M059J (cell line): ENCODE data around the gene PTPN22. TPM values are rescaled to one million over a fixed set of nuclear protein-coding genes. Genes with fewer than 3 reads are reported as not detected.

ENCODE experiments used
- DNase-seq: peaks from one replicate; pipeline ENCODE4 v3.0.0-alpha.2; 2012; ENCODE audit warnings: low read depth
- total RNA-seq: library from RNA; depleted of rRNA; stranded (reverse); fragments of >200 nt; shearing (Covaris generic); gene quantifications from 2 replicates; pipeline ENCODE4 v1.2.3, GENCODE V29; 2014; rRNA removed

PTPN22 gene
- 1.7 and 1.9 TPM in 2 replicates for total RNA-seq

DNA sequence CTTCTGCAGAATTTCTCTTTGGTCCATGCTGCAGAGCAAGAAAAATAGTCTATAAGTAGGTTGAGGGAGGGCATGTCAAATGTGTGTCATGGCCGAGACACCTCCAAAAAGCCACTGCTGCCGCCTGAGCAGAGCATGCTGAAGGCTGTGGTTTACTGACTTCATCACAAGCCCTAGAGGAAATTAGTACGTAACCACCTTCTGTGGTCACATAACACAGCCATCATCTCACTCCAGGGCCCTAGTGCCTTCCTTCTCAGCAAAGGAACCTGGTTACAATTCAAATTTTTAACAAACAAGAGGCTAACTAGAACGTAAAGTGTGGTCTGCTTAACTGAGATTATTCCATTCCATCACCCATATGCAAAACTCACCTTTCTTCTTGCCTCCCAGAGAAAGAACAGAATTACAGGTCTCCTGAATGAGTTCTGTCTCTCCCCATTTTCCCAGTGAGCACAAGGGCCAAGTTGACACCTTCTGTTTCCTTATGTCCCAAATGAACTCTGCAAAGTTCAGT, at the start of gene PTPN22:
TSS of gene PTPN22 (minus strand) at position 116 of the 517 bp plus-strand sequence.
- peak; percentile 96 for DNase-seq

- no peak for DNase-seq
These were observed 46.7 kb upstream of the PTPN22 start for GRCh38 chr1:113918243-113918642.

GRCh38 chr1:113917400-113918082, 46.0 kb upstream of the PTPN22 start:
- DNase-seq = peak; percentile 55

DNA sequence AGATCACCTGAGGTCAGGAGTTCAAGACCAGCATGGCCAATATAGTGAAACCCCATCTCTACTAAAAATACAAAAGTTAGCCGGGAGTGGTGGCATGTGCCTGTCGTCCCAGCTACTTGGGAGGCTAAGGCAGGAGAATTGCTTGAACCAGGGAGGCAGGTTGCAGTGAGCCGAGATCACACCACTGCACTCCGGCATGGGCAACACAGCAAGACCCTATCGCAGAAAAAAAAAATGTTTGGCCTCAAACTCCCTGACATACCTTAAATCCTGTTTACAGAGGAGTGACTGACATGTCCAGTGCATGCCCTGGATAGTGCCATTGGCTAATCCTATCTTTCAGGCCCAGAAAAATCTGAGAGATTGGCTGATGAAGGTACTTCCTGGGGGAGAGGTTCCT, 45.5 kb upstream of the PTPN22 start:
- no peak for DNase-seq

GRCh38 chr1:113913887-113914664, 42.6 kb upstream of the PTPN22 start:
- DNase-seq = no peak

DNA sequence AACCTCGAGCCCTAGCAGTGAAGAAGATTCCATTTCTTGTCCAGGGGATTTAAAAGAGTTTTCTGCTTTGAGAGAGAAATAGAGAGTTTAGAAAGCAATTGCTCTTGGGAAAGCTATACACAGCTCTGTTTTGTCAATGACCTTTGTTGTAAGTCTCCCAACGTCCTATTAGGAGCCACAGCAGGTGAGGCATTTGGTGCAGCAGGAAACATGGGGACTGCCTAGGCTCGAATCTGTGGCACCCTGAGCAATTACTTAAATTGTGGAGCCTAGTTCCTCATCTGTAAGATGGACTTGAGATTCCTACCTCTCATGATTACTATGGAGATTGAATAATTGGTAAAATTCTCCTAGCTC, 41.8 kb upstream of the PTPN22 start:
- no peak for DNase-seq

DNA sequence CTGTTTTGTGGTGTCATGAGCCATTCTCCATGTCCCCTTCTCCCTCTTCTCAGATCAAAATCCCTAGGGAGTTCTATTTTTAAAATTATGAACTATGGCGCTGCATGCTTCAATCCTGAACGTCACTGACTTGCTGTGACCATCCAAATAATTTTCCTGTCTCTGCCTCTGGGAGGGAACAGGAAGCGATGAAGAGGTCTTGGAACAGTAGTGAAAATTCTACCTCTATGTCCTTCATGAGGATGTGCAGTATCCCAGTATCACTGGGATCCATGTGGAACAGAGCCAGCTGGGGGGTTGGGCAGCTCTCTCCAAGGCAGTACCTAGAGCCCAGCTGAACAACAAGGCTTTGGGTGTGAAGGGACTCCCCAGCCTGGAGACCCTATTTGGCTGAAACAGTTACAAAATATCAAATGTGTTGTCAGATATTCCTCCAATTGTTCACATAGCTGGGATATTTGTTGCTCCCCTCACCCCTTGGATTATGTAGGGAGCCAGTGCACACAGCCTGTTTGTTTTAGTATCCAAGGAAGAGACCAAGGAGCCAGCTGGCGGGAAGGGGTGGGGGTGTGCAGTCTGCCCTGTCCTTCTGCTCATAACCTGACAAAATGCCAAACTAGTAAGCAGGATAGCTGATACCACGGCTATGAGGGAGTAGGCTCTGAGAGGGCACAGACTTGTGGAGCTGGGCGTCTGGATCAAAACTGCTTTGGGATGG, 41.2 kb upstream of the PTPN22 start:
- peak; percentile 81 for DNase-seq

GRCh38 chr1:113905435-113905861, 33.9 kb upstream of the PTPN22 start:
- peak; percentile 18 for DNase-seq

DNA sequence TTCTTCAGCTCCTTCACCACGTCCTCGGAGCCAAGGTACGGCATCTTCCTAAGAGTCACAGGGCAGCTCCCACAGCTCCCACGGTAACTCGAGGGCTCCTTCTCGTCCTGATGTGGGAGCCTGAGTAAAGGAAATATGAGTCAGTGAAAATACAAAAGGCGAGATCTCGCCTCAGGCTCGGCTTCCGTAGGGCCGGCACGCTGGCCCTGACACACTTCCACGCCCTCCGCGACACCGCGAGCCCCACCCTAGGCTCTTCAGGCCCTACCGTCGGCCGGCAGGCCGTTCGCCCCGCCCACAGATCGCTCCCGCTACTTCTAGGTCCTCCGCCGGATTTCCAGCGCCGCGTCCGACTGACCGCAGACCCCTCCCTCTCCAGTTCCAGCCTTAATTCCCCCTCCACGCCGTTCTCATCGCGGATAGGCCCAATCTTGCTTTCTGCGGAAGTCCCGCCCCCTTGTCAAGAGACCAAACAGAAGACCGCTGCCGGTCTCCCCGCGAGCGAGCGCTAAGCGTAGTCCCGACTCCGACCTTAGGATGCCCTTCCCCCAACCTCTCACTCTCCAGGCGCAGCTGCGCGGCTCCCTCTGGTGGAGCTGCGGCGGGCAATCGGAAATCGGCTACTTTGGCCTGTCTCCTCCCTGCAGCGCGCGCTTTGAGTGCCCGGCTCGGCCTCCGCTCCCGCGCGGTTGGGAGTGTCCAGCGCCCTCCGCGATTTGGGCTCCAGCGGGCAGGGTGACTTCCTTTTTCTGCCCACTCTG, 33.3 kb upstream of the PTPN22 start, which contains the start of the genes AP4B1 and DCLRE1B:
TSS of gene AP4B1 (minus strand) at position 126 of the 761 bp plus-strand sequence. CDS start at position 44, 82 bp downstream.
TSS of gene DCLRE1B (plus strand) at position 653 of the 761 bp plus-strand sequence. CDS start 261 bp downstream, outside the sequence.
- peak; percentile 100 for DNase-seq

DNA sequence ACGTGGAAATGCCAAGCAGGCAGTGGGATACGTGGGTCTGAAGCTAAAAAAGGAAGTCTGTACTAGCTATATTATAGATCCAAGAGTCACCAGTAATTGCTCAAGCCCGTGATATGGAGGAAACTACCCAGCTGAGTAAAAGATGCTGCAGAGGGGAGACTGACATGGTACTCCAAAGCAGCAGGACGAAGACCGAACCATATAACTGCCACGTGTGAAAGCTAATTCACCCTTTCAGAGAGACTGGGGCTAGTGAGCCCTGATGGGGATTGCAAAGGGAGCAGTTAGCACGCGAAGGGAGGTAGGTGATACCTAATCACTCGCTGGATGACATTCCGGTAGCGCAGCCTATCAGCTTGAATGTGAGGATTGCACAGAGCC, 32.8 kb upstream of the PTPN22 start:
- DNase-seq = no peak

DNA sequence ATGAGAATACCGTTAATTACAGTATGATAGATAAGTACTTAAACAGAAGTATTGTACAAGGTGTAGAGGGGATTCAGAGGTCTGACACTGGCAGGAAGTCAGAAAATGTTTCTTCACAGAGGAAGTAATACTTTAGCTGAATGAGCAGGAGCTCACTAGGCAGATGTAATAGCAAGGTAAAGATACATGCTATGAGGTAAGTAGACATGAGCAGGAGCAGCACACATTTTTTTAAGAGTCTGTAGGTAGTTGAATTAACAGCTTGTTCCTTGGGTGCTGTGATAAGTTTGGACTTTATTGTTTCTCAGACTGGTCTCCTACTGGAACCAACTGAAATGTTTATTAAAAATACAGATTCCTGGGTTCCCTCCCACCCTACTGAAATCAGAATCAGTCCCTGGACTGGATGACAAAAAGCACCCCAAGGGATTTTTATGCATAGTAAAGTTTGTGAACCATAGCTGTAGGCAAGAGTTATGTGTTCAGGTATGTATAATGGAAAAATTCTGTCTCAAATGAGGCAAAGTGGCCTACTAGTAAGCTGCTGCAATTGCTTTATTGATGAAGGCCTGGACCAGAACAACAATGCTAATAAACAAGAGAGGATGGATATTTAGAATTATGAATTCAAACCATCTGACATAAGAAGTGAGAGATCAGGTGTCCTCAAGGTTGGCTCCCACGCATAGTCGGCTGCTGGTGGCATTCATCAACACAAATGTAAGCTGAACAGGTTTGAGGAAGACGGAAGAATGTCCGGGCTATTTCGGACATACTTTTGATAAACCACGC, 32.2 kb upstream of the PTPN22 start:
- DNase-seq = peak; percentile 20

- no peak for DNase-seq
These were observed 29.7 kb upstream of the PTPN22 start for GRCh38 chr1:113901191-113901590.

- no peak for DNase-seq
These were observed 27.6 kb upstream of the PTPN22 start for GRCh38 chr1:113899111-113899510.

GRCh38 chr1:113898241-113898814, 26.8 kb upstream of the PTPN22 start:
- DNase-seq = no peak

DNA sequence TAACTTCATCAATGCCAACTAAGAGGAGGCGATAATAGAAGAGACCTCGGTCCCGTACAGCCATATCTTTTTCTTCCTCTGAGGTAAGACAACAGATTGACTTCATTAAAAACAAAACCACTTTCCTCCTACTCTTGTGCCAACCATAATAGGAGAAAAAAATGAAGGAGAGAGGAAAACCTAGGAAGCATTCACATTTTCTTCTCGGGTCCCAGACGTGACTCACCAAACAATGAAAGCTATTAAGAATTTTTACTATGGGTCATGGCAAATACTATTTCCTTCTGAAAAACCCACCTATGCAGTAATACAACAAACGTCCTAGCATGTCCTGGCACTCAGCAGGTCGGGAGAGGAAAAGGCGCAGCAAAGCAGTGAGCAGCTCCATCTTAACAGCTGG, 24.4 kb upstream of the PTPN22 start:
- DNase-seq = no peak

GRCh38 chr1:113895098-113895497, 23.6 kb upstream of the PTPN22 start:
- no peak for DNase-seq

- DNase-seq = no peak
These were observed 21.8 kb upstream of the PTPN22 start for GRCh38 chr1:113893267-113893666.

DNA sequence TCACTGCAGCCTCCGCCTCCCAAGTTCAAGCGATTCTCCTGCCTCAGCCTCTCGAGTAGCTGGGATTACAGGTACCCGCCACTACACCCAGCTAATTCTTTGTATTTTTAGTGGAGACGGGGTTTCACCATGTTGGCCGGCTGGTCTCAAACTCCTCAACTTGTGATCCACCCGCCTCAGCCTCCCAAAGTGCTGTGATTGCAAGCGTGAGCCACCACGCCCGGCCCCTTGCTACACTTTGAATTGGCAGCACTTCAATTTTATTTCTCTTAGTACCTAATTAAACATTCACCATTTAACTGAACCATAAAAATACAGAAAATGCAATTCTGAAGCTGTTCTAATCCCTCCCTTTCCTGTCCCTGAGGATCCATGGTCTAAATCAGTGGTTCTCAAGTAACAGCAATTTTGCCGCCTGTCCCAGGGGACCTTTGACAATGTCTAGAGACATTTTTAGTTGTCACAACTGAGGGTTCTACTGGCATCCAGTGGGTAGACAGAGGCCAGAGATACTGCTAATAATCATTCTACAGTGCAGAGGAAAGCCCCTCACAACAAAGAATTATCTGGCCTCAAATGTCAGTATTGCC, 20.2 kb upstream of the PTPN22 start:
- no peak for DNase-seq

GRCh38 chr1:113890816-113891215, 19.3 kb upstream of the PTPN22 start:
- DNase-seq = no peak
